Nephron (organoid): ENCODE results near the gene AOPEP.

Source experiments
- H3K27ac Mint-ChIP-seq, 3 experiments: 2 replicates each; pipeline ENCODE4 v1.8.0; 2020; ENCODE audit warnings: mixed read lengths in 3 of 3, mild to moderate bottlenecking in 2 of 3, moderate library complexity in 1 of 3
- H3K27me3 Mint-ChIP-seq: 2 replicates; pipeline ENCODE4 v1.8.0; 2021; ENCODE audit warnings: low read depth, mild to moderate bottlenecking, moderate library complexity, mixed read lengths
- H3K36me3 Mint-ChIP-seq: 2 replicates; pipeline ENCODE4 v1.8.0; 2020; ENCODE audit warnings: low read depth, mixed read lengths
- H3K4me1 Mint-ChIP-seq: 2 replicates; pipeline ENCODE4 v1.8.0; 2020; ENCODE audit warnings: mixed read lengths
- H3K4me3 Mint-ChIP-seq, 3 experiments: 2 replicates each; pipeline ENCODE4 v1.8.0; 2020; ENCODE audit warnings: mild to moderate bottlenecking in 3 of 3, mixed read lengths in 3 of 3, moderate library complexity in 2 of 3
- H3K9me3 Mint-ChIP-seq: 2 replicates; pipeline ENCODE4 v1.8.0; 2020; ENCODE audit warnings: mixed read lengths
- TF ChIP-seq, protein P1 (sequence below), 3 experiments: fragments of 200-600 bp; sonication (generic); IDR thresholded peaks; one replicate each; pipeline ENCODE4 v1.5.0; 2021; ENCODE audit warnings: antibody characterized with exemption in 3 of 3; ENCODE audit not compliant: unreplicated experiment in 3 of 3

Gene AOPEP

DNA sequence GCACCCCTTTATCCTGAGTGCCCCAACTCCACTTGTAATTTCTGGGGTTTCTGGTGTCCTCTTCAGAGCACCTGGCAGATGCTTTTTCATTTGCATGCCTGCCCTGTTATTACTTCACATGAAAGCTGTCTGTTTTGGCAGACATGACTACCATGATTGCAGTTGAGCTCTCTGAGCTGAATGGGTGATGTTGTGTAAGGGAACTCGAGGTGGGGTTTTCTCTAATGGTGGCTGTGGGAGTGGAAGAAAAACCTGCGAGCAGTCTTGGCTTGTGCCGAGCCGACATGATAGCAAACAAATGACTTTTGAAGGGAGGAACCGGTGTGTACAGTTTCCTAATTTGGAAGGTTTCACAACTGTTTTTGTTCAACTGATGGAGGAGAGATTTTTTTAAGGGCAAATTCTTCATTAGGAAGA is 196.2 kb downstream of the AOPEP start:
- H3K4me1 Mint-ChIP-seq: peaks cover 53% of the 10 kb centered on the region
- TF ChIP-seq, protein P1, sequence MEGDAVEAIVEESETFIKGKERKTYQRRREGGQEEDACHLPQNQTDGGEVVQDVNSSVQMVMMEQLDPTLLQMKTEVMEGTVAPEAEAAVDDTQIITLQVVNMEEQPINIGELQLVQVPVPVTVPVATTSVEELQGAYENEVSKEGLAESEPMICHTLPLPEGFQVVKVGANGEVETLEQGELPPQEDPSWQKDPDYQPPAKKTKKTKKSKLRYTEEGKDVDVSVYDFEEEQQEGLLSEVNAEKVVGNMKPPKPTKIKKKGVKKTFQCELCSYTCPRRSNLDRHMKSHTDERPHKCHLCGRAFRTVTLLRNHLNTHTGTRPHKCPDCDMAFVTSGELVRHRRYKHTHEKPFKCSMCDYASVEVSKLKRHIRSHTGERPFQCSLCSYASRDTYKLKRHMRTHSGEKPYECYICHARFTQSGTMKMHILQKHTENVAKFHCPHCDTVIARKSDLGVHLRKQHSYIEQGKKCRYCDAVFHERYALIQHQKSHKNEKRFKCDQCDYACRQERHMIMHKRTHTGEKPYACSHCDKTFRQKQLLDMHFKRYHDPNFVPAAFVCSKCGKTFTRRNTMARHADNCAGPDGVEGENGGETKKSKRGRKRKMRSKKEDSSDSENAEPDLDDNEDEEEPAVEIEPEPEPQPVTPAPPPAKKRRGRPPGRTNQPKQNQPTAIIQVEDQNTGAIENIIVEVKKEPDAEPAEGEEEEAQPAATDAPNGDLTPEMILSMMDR (IDR thresholded peaks at IDR 0.05; ENCODE audit: unreplicated experiment in 3 of 3): no peak
- H3K4me3 Mint-ChIP-seq: peak overlapping the region; percentile 3 to 14 (median 8)
- peaks cover 22% of the 10 kb centered on the region for H3K36me3 Mint-ChIP-seq
- H3K27ac Mint-ChIP-seq: peak overlapping the region; percentile 91 to 97 (median 96)
- peaks cover 8% of the 10 kb centered on the region for H3K27me3 Mint-ChIP-seq
- no peaks in the 10 kb centered on the region for H3K9me3 Mint-ChIP-seq

DNA sequence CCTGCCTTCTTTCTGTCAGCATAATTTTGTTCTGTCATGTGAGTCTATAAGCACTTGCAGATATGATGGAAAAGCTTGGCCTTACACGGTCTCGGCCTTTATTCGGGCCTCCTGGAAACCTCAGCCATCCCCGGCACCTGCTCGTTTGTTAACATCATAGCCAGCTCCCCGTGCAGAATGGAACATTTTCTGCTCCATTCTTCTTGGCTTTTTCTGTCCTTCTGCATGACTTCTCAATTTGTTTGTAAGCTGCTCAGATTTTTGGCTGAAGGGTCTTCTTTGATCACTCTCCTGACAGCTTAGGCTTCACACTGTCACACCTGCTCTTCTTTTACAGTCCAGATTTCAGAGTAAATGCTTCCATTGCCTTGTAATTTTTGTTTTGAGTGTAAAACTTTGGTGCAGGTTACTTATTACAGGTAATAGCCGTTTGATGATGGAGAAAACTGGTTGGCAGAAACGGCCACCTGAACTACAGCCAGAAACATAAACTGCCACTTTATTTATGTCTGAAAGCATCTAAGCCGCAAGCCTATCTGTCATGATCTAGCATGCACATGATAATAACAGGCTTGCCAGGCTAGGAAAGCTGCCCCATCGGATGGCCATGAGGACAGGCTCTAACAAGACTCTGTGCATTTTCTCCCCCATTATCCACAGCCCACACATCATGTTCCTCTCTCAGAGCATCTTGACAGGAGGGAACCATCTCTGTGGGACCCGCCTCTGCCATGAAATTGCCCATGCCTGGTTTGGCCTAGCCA is 197.0 kb downstream of the AOPEP start:
- H3K4me1 Mint-ChIP-seq: peaks cover 52% of the 10 kb centered on the region
- peak overlapping the region in 2 of 3 experiments; percentile 31 to 34 for H3K4me3 Mint-ChIP-seq
- H3K9me3 Mint-ChIP-seq: no peaks in the 10 kb centered on the region
- TF ChIP-seq, protein P1 (IDR thresholded peaks at IDR 0.05; ENCODE audit: unreplicated experiment in 3 of 3): no peak
- peaks cover 24% of the 10 kb centered on the region for H3K36me3 Mint-ChIP-seq
- peaks cover 8% of the 10 kb centered on the region for H3K27me3 Mint-ChIP-seq
- peak overlapping the region; percentile 91 to 97 (median 96) for H3K27ac Mint-ChIP-seq

DNA sequence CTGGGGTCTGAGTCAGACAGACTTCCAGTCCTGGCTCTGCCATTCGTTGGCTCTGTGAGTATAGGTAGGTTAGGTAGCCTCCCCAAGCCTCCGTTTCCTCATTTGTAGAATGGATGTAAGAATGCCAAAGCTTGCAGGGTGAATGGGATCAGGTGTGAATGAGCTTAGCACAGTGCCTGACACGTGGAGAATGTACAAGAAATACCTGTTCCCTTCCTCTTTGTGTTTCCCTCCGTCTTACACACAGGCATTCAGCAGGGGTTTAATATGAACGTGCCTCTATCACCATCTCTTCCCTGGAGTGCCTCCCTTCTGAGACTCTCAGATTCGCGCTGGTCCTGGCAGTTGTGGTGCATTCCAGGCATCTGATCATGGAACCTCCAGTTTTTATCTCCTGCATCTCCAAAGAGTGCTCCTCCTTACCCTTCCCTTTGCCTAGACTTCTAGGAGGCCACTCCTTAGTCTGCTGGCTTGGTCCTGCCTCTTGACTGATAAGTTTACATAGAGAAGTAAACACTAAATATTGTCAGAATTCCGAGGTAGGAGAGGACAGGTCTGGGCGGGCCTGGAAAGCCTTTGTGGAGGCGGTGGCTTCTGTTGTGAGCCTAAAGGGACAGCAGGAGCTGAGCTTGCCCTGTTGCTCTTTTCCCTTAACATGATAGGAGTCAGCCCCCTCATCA is 199.4 kb downstream of the AOPEP start:
- Mint-ChIP-seq H3K4me1 (peaks cover 39% of the 10 kb centered on the region), H3K27ac (peak overlapping the region; percentile 21 to 36 (median 35)), H3K9me3 (no peaks in the 10 kb centered on the region), H3K4me3 (no peak overlapping the region), H3K36me3 (peaks cover 24% of the 10 kb centered on the region), H3K27me3 (no peaks in the 10 kb centered on the region)
- TF ChIP-seq, protein P1 (IDR thresholded peaks at IDR 0.05; ENCODE audit: unreplicated experiment in 3 of 3): no peak

DNA sequence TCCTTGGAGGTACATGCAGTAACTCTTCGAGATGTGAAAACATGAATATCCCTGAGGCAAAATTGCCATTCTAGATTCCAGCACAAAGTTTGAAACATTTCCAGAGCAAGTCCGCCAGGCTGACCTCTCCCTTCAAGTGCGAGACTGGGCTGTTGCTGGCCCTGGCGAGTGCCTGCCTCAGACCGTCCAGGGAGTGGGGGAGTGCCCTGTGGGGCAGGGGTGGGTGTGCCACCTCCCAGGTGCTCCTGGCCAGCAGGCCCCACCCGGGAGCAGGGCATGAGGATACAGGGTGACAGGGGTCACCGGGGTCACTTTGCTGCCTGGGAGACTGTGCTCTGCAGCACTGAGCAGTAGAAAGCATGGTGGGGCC is 199.9 kb downstream of the AOPEP start:
- H3K9me3 Mint-ChIP-seq: no peaks in the 10 kb centered on the region
- H3K4me1 Mint-ChIP-seq: peaks cover 34% of the 10 kb centered on the region
- no peaks in the 10 kb centered on the region for H3K27me3 Mint-ChIP-seq
- no peak overlapping the region for H3K4me3 Mint-ChIP-seq
- peaks cover 24% of the 10 kb centered on the region for H3K36me3 Mint-ChIP-seq
- TF ChIP-seq, protein P1 (IDR thresholded peaks at IDR 0.05; ENCODE audit: unreplicated experiment in 3 of 3): no peak
- H3K27ac Mint-ChIP-seq: peak overlapping the region in 1 of 3 experiments; percentile 36

DNA sequence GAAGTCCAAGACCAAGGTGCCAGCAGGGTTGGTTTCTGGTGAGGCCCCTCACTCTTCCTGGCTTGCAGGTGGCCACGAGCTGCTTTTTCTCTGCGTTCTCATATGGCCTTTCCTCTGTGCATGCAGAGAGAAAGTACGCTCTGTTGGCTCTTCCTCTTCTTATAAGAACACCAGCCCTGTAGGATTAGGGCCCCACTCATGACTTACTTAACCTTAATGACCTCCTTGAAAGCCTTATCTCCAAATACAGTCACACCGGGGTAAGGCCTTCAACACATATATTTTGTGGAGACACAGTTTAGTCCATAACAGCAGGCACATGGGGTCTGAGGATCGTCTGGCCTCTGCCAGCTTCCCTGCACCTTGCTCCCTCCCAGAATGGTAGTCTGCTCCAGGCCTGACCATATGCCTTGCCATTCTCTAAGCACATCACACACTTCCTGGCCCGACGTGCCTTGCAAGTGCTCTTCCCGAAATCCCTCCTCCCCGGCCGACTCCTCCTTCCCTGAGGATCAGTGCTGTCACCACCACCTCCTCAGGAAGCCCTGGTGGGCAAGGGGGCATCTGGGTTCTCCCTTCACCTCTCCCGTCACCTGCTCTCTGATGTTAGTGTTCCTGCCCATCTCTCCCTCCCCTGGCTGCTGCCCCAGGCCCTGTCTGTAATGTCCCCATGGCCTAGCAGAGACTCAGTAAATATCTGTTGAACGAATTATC is 200.7 kb downstream of the AOPEP start:
- Mint-ChIP-seq H3K4me3 (no peak overlapping the region), H3K27me3 (no peaks in the 10 kb centered on the region), H3K9me3 (no peaks in the 10 kb centered on the region), H3K27ac (peak overlapping the region in 2 of 3 experiments; percentile 35 to 58), H3K4me1 (peaks cover 26% of the 10 kb centered on the region), H3K36me3 (peaks cover 24% of the 10 kb centered on the region)
- TF ChIP-seq, protein P1 (IDR thresholded peaks at IDR 0.05; ENCODE audit: unreplicated experiment in 3 of 3): no peak
